Activated CD8-positive, alpha-beta memory T cell treated with anti-CD3 and anti-CD28 coated beads for 4 hours (primary cell): Measurements from ENCODE around the gene RHBDF1.

ENCODE experiments used
- DNase-seq, 2 donors: peaks; one replicate each; pipeline ENCODE4 v3.0.0-alpha.2; 2020; ENCODE audit warnings: low read depth in 2 of 2

RHBDF1 gene, protein sequence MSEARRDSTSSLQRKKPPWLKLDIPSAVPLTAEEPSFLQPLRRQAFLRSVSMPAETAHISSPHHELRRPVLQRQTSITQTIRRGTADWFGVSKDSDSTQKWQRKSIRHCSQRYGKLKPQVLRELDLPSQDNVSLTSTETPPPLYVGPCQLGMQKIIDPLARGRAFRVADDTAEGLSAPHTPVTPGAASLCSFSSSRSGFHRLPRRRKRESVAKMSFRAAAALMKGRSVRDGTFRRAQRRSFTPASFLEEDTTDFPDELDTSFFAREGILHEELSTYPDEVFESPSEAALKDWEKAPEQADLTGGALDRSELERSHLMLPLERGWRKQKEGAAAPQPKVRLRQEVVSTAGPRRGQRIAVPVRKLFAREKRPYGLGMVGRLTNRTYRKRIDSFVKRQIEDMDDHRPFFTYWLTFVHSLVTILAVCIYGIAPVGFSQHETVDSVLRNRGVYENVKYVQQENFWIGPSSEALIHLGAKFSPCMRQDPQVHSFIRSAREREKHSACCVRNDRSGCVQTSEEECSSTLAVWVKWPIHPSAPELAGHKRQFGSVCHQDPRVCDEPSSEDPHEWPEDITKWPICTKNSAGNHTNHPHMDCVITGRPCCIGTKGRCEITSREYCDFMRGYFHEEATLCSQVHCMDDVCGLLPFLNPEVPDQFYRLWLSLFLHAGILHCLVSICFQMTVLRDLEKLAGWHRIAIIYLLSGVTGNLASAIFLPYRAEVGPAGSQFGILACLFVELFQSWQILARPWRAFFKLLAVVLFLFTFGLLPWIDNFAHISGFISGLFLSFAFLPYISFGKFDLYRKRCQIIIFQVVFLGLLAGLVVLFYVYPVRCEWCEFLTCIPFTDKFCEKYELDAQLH

DNA sequence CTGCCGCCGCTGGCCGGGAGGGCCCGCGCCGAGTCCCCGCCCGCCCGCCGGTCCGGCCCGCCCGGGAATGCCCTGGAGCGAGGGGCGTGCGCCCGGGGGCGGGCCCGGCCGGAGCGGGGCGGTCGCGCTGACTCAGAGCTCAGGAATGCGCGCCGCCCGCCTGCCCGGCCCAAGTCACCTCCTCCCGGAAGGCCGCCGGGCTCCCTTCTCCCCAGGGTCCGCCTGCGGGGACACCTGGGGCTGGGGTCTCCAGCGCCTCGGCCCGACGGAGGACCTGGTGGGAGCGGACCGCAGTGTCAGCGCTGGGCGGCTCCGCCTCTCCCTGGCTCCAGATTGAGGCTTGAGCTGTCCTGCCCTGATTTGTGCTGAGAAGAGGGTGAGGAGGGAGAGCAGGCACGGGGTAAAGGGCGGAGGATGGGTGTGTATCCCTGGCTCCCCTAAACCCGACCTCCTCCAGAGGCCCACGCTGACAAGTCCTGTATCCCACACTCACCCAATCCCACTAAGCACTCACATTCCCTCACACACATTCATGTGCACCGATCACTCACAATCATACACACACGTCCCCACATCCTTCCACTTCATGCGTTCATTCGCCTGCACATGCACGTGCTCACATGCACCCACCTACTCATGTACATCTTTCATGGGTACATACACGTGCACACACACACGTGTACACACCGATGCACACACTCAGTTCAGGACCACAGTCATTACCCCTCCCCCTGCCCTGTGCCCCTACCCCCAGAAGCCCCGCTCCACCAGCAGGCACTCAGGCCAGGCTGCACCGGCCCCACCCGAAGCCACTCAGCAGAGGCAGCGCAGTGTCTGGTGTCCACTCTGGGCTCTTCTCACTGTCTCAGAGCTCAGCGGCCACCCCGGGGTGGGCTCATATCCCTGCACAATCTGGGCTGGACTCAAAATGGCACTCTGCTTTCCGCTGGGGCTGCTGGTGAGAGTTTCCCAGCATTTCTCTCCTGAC is at the start of gene RHBDF1:
RHBDF1 (minus strand) TSS at position 71 of the 988 bp plus-strand sequence. CDS start 7,616 bp downstream, outside the sequence.
- DNase-seq, result no peak

DNA sequence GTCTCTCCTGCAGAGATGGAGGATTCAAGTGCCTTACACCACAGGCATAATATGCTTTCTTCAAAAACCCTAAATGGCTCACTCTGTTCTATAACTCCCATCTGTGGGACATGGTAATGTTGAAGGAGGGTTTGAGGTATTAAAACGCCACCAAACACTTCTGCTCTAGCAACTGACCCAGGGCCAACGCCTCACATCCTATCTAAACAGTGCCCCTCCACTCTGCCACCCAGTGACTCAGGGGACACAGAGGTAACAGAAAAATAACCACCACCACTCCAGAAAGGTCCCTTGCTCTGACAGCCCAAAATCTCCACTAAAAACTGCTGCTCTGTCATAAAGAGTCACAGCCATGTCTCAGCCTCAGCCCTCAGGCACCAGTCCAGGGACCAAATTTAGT is 48.3 kb upstream of the RHBDF1 start:
- DNase-seq, result no peak

DNA sequence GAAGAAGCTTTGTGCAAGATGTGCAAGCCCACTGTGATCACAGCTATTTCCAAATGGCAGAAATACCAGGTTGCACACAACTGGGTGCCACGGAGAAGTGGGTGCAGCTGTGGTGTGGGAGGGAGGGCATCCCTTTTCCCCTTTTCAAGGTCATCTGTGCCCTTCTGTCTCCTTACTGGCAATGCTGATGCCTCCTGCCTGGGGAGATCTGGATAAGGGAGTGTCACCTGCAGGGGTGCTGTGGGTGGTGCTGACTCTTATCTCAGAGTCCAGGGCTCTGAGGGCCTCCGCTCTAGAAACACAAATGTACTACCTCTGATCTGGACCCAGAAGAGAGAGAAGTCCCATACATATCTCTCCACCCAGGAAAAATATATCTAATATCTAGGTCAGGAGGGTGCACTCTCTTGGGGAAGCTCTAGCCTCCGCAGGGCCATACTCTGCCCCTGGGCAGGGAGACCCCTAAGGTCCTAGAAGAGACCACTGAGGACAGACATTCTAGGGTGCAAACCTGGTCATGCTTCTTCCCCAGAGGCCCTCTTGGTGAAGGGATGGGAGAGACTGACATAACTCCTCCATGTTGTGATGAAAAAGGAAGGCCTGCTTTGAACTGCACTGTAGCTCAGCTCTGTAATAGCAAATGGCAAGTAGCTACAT is 47.5 kb upstream of the RHBDF1 start:
- no peak for DNase-seq

- DNase-seq, result no peak
Observed at GRCh38 chr16:119295-119694, 46.9 kb upstream of the RHBDF1 start.

- no peak for DNase-seq
Observed at GRCh38 chr16:118857-119256, 46.4 kb upstream of the RHBDF1 start.

- peak; percentile 39 to 46 for DNase-seq
Observed at GRCh38 chr16:117379-118365, 45.2 kb upstream of the RHBDF1 start.

- no peak for DNase-seq
Observed at GRCh38 chr16:116015-116414, 43.6 kb upstream of the RHBDF1 start.

DNA sequence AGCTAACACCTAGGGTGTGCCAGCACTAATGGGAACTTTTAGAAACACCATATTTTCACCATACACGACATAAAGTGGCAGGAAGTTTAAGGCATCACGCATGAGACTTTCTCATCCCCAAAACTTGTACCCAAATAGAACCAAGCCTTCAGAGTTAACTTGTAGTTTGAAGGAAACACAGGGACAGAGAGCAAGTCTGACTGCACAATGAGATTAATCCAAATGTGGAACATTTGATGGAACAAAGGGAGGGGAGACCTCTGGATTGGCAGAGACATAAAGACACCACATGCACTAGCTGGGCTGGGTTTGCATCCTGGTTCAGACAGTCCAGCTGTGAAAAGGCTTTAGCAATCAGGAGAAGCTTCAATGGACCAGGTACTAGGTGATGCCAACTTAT is 41.9 kb upstream of the RHBDF1 start:
- DNase-seq, result no peak

DNA sequence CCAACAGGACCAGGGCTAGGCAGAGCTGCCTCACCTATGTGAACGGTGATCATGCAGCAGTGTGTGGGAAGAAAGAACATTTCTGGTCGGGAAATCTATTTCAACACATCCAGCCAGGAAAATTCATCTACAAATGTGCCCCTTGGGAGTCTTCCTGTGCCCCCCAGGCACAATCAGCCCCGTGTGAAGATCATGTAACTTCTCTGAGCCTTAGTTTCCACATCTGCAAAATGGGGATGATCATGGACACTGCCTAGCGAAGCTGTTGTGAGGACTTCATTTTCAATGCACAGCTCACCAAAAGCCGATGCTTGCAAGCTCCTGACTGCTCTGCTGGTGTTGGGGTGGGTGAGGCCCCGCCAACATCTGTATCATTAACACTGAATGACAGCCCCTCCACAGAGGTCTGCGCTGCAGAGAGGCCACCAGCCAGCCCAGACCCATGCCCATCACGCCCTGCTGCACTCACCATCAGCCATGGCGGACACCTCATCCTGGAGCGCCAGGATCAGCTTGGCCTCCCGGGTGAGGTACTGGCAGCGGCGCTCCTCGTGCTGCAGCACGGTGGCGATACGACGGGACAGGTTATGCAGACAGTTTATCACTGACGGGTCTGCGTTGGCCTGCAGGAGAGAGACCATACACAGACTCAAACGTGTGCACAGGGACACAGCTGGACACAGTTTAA is 39.9 kb upstream of the RHBDF1 start:
- no peak for DNase-seq

DNA sequence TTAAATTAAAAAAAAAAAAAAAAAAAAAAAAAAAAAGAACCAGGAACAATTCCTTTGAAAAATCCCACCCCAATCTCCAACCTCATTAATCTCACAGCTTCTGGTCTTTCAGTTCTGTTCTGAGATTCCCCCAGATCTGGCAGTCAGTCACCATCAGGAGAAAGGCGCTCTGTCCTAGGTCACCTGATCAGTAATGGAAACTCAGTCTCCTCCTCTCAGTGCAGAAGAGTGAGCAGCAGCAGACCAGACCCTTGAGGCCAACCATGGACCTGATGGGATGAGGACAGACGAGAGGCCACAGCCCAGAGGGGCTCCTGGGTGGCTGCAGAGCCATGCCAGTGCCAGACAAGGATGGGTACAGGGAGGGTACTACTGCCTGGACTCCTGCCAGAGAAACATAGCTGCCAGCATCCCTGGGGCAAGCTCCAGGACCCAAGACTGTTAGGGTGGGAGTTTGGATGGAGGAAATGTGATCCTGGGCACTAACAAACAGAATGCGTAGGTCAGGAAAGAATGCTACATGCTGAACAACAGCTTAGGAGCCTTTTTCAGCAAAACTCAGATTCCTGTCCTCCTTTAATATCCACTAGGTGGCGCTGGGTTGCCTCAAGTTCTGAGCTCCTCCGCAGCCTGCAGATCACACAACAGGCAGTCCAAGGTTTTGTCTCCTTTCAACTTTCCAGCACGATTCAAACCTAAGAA is 34.3 kb upstream of the RHBDF1 start:
- peak; percentile 28 to 41 for DNase-seq

DNA sequence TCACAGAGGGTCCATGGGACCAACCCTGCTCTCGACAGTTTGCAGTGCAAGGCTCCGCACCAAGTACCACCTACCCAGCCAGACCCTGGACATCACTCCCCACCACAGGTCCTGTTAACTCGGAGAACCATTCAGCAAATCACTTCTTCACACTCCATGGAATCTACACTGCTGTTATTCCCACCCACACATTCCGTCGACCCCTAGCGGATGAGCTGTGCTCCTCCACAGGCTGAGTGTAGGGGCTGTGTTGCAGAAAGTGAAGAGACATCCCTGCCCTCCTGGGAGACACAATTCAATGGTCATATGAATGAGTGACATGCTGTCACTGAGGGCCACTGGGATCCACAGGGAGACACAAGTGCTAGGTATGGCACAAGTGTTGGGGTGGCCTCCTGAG is 33.1 kb upstream of the RHBDF1 start:
- DNase-seq, result no peak

GRCh38 chr16:104928-105327 is 32.5 kb upstream of the RHBDF1 start:
- DNase-seq, result no peak

DNA sequence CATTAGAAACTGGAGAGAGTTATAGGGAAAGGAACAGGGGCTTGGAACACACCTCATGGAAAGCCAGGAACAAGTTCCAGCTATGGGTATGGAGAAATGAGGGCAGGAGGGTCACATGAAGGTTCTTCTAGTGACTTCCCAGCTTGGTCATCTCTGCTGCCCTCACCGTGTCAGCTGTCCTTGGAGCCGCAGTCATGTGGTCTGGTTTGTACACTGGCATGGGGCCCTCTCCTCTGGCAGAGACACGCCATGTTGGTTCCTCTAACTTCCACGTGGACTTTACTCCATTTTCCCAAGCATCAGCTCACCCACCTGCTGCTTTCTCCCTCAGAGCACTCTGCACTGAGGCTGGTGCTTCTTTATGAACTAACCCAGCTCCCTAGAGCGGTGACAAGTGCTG is 31.9 kb upstream of the RHBDF1 start:
- no peak for DNase-seq

DNA sequence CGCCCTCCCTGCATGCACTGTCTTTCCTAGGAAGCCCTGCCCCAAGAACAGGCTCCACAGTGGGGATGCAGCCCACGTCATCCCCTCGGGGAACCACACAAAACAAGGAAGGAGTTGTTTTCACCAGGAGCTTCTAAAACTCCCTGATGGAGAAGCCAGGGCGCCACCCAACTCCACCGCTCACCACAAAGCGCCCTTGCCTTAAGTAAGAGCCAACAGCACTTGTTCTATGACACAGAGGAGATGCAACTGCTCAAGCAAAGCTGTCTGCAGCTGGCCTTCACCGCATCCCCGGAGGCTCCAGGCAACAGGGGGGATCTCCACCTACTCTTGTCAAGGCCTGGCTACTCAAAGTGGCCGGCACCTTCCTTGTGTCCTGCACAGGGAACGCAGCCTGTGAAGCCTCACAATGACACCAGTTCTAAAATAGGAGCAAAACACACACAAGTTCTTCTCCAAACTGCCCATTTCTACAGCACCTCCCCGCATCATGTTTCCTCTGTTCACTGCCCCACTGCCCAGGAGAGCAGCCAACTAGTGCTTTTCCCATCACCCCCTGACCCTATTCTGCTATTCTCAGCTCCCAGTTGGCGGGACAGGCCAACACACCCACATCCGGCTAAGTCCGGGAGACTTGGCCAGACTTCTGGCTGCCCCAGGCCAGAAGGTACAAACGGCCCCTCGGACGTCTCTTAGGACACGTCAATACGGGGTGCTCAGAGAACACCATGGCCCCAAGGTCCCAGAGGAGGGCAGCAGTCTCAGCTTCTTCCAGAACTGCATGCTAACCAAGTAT is 29.8 kb upstream of the RHBDF1 start:
- DNase-seq, result no peak

DNA sequence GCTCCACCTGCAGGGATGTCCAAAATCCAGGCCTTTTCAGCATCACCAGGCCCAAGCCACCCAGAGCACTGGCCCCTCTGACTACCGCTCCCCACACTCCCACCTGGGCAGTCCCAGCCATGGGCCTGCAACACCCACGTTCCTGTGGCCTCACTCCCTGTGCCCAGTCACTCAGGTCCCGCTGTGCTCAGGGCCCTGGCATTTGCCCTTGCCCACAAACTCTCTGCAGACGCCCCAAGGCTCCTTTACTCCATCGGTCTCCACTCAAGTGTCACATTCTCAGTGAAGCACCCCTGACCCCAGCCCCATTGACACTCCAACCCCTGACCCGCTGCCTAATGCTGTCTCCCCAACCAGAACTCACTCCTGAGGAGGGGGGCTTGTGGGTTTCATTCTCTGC is 29.2 kb upstream of the RHBDF1 start:
- no peak for DNase-seq

DNA sequence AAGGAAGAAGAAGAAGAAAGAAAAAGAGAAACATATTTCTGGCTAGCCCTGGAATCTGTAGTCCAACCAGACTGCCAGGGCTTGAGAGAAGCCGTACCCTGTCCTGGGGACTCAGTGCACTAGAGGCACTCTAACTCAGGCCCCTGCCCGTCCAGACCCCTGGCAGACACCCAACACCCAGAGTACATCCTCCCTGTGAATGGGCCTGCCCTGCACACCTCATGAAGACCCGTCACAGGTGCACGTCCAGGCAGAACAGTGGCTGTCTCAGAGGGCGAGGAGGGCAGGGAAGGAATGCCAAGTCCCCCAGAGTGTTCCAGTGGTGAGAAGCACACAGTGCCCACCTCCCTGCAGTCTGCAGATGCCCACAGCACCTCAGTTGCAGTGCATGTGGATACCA is 28.6 kb upstream of the RHBDF1 start:
- no peak for DNase-seq

GRCh38 chr16:97822-98221 is 25.4 kb upstream of the RHBDF1 start:
- DNase-seq, result no peak

DNA sequence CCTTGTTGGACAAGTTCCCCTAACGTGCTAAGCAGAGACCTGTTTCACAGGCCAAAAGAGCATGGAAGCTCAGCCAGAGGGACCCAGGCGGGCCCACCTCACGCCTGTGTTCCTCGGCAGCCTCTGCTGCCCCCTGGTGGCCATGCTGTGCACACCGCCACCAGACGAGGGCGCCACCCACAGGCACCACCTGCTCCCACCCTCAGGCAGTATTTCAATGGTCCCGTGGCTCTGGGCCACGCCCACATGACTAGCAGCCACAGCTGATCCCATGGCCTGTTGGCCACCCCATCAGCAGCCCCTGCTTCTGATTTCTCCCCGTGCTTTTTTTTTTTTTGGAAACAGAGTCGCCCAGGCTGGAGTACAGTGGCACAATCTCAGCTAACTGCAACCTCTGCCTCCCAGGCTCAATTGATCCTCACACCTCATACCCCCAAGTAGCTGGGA is 24.5 kb upstream of the RHBDF1 start:
- peak; percentile 76 to 77 for DNase-seq
